ENCODE data around the gene CRLF2. TPM values are rescaled to one million over a fixed set of nuclear protein-coding genes. Genes with fewer than 3 reads are reported as not detected.

Gene CRLF2
- total RNA-seq, 1 donor from 2014 or later: not detected

DNA sequence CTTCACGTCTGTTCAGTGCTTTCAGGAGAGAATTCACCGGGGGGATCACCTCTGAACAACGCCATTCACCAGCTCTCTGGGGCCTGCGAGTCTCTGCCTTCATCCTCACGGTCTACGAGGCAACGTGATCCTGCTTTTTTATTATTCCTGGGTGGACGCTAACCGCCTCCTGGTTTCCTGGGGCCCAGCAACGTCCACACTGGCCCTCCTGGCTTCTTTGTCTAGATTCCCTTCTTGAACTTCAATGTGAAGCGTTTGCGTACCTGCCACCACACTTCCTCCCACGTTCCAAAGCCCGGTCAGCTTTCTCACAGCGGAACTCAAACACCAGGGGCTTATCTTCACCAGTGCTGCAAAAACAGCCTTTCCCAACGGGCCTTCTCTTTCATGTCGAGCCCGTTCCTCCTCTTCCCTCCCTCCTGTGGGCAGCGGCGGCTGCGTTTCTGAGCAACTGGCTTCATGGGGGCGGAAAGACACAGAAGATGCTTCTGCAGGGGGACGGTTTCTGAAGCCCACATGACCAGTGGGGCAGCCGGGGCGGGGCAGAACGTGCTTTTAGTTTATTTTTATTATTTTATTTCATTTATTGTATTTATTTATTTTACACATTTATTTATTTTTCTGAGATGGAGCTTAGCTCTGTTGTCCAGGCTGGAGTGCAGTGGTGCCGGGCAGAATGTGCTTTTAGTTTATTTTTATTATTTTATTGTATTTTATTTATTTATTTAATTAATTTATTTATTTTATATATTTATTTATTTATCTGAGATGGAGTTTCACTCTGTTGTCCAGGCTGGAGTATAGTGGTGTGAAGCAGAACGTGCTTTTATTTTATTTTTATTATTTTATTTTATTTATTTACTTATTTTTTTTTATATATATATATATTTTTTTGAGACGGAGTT, 64.6 kb downstream of the CRLF2 start:
- DNase-seq (ENCODE audit: low spot score): no peak
- intact Hi-C loops (cut with DNase I): no loop called here

DNA sequence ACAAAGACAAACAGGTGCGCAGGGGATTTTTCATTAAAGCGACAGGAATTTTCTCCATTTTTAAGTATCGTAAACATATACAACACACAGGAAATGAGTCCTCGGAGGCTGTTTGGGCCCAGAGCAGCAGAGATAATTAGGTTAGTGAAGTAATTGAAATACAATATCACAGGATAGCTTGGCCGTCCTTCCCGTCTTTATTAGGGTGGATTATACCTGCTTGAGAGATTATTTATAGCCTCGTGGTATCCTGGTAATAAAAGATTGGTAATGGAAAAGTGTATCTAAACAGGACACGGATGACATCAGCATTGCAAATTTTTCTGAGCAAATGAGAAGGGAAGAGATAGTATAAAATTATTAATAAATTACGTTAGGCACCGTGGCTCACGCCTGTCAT, 68.2 kb downstream of the CRLF2 start:
- intact Hi-C loops (cut with DNase I): no loop called here
- no peak for DNase-seq (ENCODE audit: low spot score)

Other genes with a start within 250 kb of the CRLF2 start
- gene CSF2RA, start 56.2 kb upstream of the CRLF2 start, total RNA-seq: 2.2 TPM
- gene IL3RA, start 124.1 kb upstream of the CRLF2 start, total RNA-seq: 7.6 TPM
- 147 TPM for gene SLC25A6, start 179.5 kb upstream of the CRLF2 start, total RNA-seq
- gene ASMTL, start 240.3 kb upstream of the CRLF2 start, total RNA-seq: 26.8 TPM

All from cardiac septum (tissue), 1 donor.